Nephron (organoid): ENCODE data around the gene SLC16A12.

Experiments
- H3K27ac Mint-ChIP-seq, 3 experiments: 2 replicates each; pipeline ENCODE4 v1.8.0; 2020; ENCODE audit warnings: mixed read lengths in 3 of 3, mild to moderate bottlenecking in 2 of 3, moderate library complexity in 1 of 3
- H3K27me3 Mint-ChIP-seq: 2 replicates; pipeline ENCODE4 v1.8.0; 2021; ENCODE audit warnings: low read depth, mild to moderate bottlenecking, moderate library complexity, mixed read lengths
- H3K36me3 Mint-ChIP-seq: 2 replicates; pipeline ENCODE4 v1.8.0; 2020; ENCODE audit warnings: low read depth, mixed read lengths
- H3K4me1 Mint-ChIP-seq: 2 replicates; pipeline ENCODE4 v1.8.0; 2020; ENCODE audit warnings: mixed read lengths
- H3K4me3 Mint-ChIP-seq, 3 experiments: 2 replicates each; pipeline ENCODE4 v1.8.0; 2020; ENCODE audit warnings: mild to moderate bottlenecking in 3 of 3, mixed read lengths in 3 of 3, moderate library complexity in 2 of 3
- H3K9me3 Mint-ChIP-seq: 2 replicates; pipeline ENCODE4 v1.8.0; 2020; ENCODE audit warnings: mixed read lengths
- CTCF ChIP-seq, 3 experiments: fragments of 200-600 bp; sonication (generic); IDR thresholded peaks; one replicate each; pipeline ENCODE4 v1.5.0; 2021; ENCODE audit warnings: antibody characterized with exemption in 3 of 3; ENCODE audit not compliant: unreplicated experiment in 3 of 3

SLC16A12 gene

DNA sequence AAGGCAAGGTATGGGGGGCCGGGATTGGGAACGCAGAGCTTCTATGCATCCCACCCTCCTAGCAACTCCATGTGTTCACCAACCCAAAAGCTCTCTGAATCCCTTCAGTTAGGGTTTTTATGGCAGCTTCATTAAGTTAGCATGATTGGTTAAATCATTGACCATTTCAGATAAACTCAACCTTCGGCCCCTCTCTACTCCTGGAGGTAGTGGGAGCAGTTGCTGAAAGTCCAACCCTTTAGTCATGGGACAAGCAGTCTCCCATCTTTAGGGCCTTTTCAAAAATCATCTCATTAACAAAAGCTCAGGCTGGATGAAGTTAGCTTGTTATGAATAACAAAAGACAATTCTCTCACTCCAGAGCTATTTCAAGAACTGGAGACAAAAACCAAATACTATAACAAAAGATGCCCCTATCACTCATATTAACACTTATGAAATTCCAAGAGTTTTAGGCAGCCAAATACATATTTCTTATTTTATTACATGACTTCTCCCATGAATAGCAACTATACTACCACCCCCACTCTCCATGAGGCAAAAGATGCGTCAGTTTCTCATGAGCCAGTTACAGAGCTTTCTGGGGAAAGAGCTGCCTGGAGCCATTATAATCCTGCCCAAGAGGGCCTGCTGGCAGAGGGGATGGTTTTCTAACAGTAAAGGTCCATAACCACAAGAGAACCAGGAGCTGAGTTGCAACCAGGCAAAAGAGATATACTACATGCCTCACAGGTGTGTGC lies 44.6 kb downstream of the SLC16A12 start:
- no peak for TF ChIP-seq CTCF (IDR thresholded peaks at IDR 0.05; ENCODE audit: unreplicated experiment in 3 of 3)
- Mint-ChIP-seq H3K4me1 (peaks cover 9% of the 10 kb centered on the region), H3K27me3 (no peaks in the 10 kb centered on the region)

DNA sequence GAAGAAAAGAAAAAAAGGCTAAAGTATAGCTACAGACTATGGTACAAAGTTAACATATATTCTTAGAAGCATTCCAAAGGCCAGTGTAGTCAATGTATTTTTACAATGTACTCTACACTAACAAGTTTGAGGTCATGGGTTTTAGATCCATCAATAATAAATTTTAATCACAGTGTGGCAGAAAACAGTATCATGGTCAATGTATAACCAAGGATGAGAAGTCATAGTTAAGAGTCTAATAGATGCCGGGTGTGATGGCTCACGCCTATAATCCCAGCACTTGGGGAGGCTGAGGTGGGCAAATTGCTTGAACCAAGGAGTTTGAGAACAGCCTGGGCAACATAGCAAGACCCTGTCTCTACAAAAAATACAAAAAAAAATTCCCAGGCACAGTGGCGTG lies 53.1 kb downstream of the SLC16A12 start:
- H3K4me1 Mint-ChIP-seq: peaks cover 5% of the 10 kb centered on the region
- no peaks in the 10 kb centered on the region for H3K9me3 Mint-ChIP-seq
- no peaks in the 10 kb centered on the region for H3K36me3 Mint-ChIP-seq
- TF ChIP-seq CTCF (IDR thresholded peaks at IDR 0.05; ENCODE audit: unreplicated experiment in 3 of 3): no peak
- no peak overlapping the region for H3K4me3 Mint-ChIP-seq
- peak overlapping the region in 1 of 3 experiments; percentile 20 for H3K27ac Mint-ChIP-seq
- no peaks in the 10 kb centered on the region for H3K27me3 Mint-ChIP-seq

More for the DNA sequence above, 44.6 kb downstream of the SLC16A12 start:
- Mint-ChIP-seq H3K27ac (peak overlapping the region in 2 of 3 experiments; percentile 69 to 79), H3K4me3 (no peak overlapping the region), H3K36me3 (no peaks in the 10 kb centered on the region), H3K9me3 (no peaks in the 10 kb centered on the region)

- H3K4me1 Mint-ChIP-seq: peaks cover 9% of the 10 kb centered on the region
- no peaks in the 10 kb centered on the region for H3K9me3 Mint-ChIP-seq
- no peak for TF ChIP-seq CTCF (IDR thresholded peaks at IDR 0.05; ENCODE audit: unreplicated experiment in 3 of 3)
- H3K27ac Mint-ChIP-seq: no peak overlapping the region
- H3K4me3 Mint-ChIP-seq: no peak overlapping the region
- H3K36me3 Mint-ChIP-seq: no peaks in the 10 kb centered on the region
- no peaks in the 10 kb centered on the region for H3K27me3 Mint-ChIP-seq
Measured at GRCh38 chr10:89481662-89482061, 53.7 kb downstream of the SLC16A12 start.

- Mint-ChIP-seq H3K36me3 (no peaks in the 10 kb centered on the region), H3K4me1 (peaks cover 22% of the 10 kb centered on the region), H3K4me3 (no peak overlapping the region), H3K27me3 (no peaks in the 10 kb centered on the region), H3K9me3 (no peaks in the 10 kb centered on the region), H3K27ac (no peak overlapping the region)
- TF ChIP-seq CTCF (IDR thresholded peaks at IDR 0.05; ENCODE audit: unreplicated experiment in 3 of 3): no peak
Measured at GRCh38 chr10:89479771-89480446, 55.5 kb downstream of the SLC16A12 start.

GRCh38 chr10:89478739-89479654 lies 56.4 kb downstream of the SLC16A12 start:
- H3K27me3 Mint-ChIP-seq: no peaks in the 10 kb centered on the region
- H3K4me1 Mint-ChIP-seq: peaks cover 22% of the 10 kb centered on the region
- TF ChIP-seq CTCF (IDR thresholded peaks at IDR 0.05; ENCODE audit: unreplicated experiment in 3 of 3): no peak
- H3K27ac Mint-ChIP-seq: peak overlapping the region in 1 of 3 experiments; percentile 15
- no peak overlapping the region for H3K4me3 Mint-ChIP-seq
- H3K9me3 Mint-ChIP-seq: no peaks in the 10 kb centered on the region
- no peaks in the 10 kb centered on the region for H3K36me3 Mint-ChIP-seq
